Karpas-422 (cell line): ENCODE data around the gene LRRC66. TPM values are rescaled to one million over a fixed set of nuclear protein-coding genes. Genes with fewer than 3 reads are reported as not detected.

ENCODE experiments used
- DNase-seq: peaks from one replicate; pipeline ENCODE4 v3.0.0-alpha.2; 2015
- H2AFZ ChIP-seq: fragments of 200-600 bp; sonication (generic); 2 replicates; pipeline ENCODE4 v1.6.1; 2014; ENCODE audit warnings: antibody characterized with exemption, low read length, mixed read lengths
- H3K27ac ChIP-seq: fragments of 200-600 bp; sonication (generic); 2 replicates; pipeline ENCODE4 v1.5.1; 2014; ENCODE audit warnings: mild to moderate bottlenecking, low read length, moderate library complexity
- H3K27me3 ChIP-seq: fragments of 200-600 bp; sonication (generic); 2 replicates; pipeline ENCODE4 v1.6.1; 2014; ENCODE audit warnings: low read length, mixed read lengths
- H3K36me3 ChIP-seq: fragments of 200-600 bp; sonication (generic); 2 replicates; pipeline ENCODE4 v1.6.1; 2014; ENCODE audit warnings: low read length, mixed read lengths; ENCODE audit not compliant: insufficient read depth
- H3K4me1 ChIP-seq: fragments of 200-600 bp; sonication (generic); 2 replicates; pipeline ENCODE4 v1.6.1; 2014; ENCODE audit warnings: mild to moderate bottlenecking, low read length, mixed read lengths
- H3K4me2 ChIP-seq: fragments of 200-600 bp; sonication (generic); 2 replicates; pipeline ENCODE4 v1.6.1; 2014; ENCODE audit warnings: low read length, low read depth, mild to moderate bottlenecking; ENCODE audit not compliant: poor library complexity, severe bottlenecking
- H3K4me3 ChIP-seq: fragments of 200-600 bp; sonication (generic); 2 replicates; pipeline ENCODE4 v1.5.1; 2014; ENCODE audit warnings: mild to moderate bottlenecking, antibody characterized with exemption, low read length, mixed read lengths
- H3K79me2 ChIP-seq: fragments of 200-600 bp; sonication (generic); 2 replicates; pipeline ENCODE4 v1.6.1; 2014; ENCODE audit warnings: mild to moderate bottlenecking, low read length, mixed read lengths
- H3K9ac ChIP-seq: fragments of 200-600 bp; sonication (generic); 2 replicates; pipeline ENCODE4 v1.6.0; 2014; ENCODE audit warnings: low read length
- H3K9me2 ChIP-seq: fragments of 200-600 bp; sonication (generic), shearing (Covaris generic); replicated peaks from 2 replicates; pipeline ENCODE4 v1.6.0; 2014; ENCODE audit warnings: mild to moderate bottlenecking, low read length, moderate library complexity; ENCODE audit not compliant: insufficient read depth
- H3K9me3 ChIP-seq: fragments of 300-700, 200-600 bp; sonication (generic); 2 replicates; pipeline ENCODE4 v1.6.1; 2014; ENCODE audit warnings: low read length, mixed read lengths
- H4K20me1 ChIP-seq: fragments of 200-600 bp; sonication (generic); 2 replicates; pipeline ENCODE4 v1.6.1; 2014; ENCODE audit warnings: mild to moderate bottlenecking, antibody characterized with exemption, low read length, low read depth; ENCODE audit not compliant: insufficient read depth
- small RNA-seq: library from RNA; depleted of rRNA; stranded (forward); fragments of <200 nt; gene quantifications from one replicate; pipeline ENCODE3, GENCODE V24; 2014
- total RNA-seq: library from RNA; depleted of rRNA; stranded (reverse); fragments of >200 nt; shearing (Covaris generic); gene quantifications from 2 replicates; pipeline ENCODE4 v1.2.3, GENCODE V29; 2014; ENCODE audit warnings: low replicate concordance; rRNA removed

Gene LRRC66
- total RNA-seq, 1 experiment from 2014 or later = 0.07 TPM

- Histone ChIP-seq H3K4me1 (no peaks in the 10 kb centered on the region), H3K27ac (no peak overlapping the region), H3K9ac (no peak overlapping the region), H3K4me3 (no peak overlapping the region), H3K9me2 (no peaks in the 10 kb centered on the region), H3K4me2 (no peak overlapping the region), H3K9me3 (no peaks in the 10 kb centered on the region), H4K20me1 (no peaks in the 10 kb centered on the region), H3K79me2 (no peaks in the 10 kb centered on the region), H2AFZ (no peak overlapping the region), H3K27me3 (no peaks in the 10 kb centered on the region), H3K36me3 (no peaks in the 10 kb centered on the region)
- DNase-seq = no peak
Measured at GRCh38 chr4:51963841-51964517, 56.2 kb downstream of the LRRC66 start.

- no peaks in the 10 kb centered on the region for H3K9me2 ChIP-seq
- H3K79me2 ChIP-seq = no peaks in the 10 kb centered on the region
- no peak overlapping the region for H2AFZ ChIP-seq
- no peaks in the 10 kb centered on the region for H3K36me3 ChIP-seq
- no peak overlapping the region for H3K9ac ChIP-seq
- H3K4me2 ChIP-seq = no peak overlapping the region
- H3K27me3 ChIP-seq = no peaks in the 10 kb centered on the region
- no peak for DNase-seq
- no peaks in the 10 kb centered on the region for H3K4me1 ChIP-seq
- no peak overlapping the region for H3K27ac ChIP-seq
- no peaks in the 10 kb centered on the region for H3K9me3 ChIP-seq
- H3K4me3 ChIP-seq = no peak overlapping the region
- H4K20me1 ChIP-seq = no peaks in the 10 kb centered on the region
Measured at GRCh38 chr4:51960486-51960885, 59.7 kb downstream of the LRRC66 start.

- no peaks in the 10 kb centered on the region for H3K4me1 ChIP-seq
- no peaks in the 10 kb centered on the region for H3K36me3 ChIP-seq
- DNase-seq = no peak
- no peak overlapping the region for H3K27ac ChIP-seq
- H3K9ac ChIP-seq = no peak overlapping the region
- H2AFZ ChIP-seq = no peak overlapping the region
- no peak overlapping the region for H3K4me3 ChIP-seq
- no peaks in the 10 kb centered on the region for H3K9me2 ChIP-seq
- H3K4me2 ChIP-seq = no peak overlapping the region
- no peaks in the 10 kb centered on the region for H3K9me3 ChIP-seq
- no peaks in the 10 kb centered on the region for H3K27me3 ChIP-seq
- H4K20me1 ChIP-seq = no peaks in the 10 kb centered on the region
- H3K79me2 ChIP-seq = no peaks in the 10 kb centered on the region
Measured at GRCh38 chr4:51958199-51958968, 61.8 kb downstream of the LRRC66 start.

Small RNA genes lying within 50 kb of the gene (small RNA-seq; reads per million reads assigned to genes)
- gene AC104784.1 = not detected

Other genes with a start within 250 kb of the LRRC66 start
- 23.8 and 78.6 TPM in 2 replicates for gene DCUN1D4, start 177.2 kb downstream of the LRRC66 start, total RNA-seq
- gene SGCB, start 17.9 kb upstream of the LRRC66 start, total RNA-seq = 9.6 and 9.8 TPM in 2 replicates
- 0.07 TPM in 1 of 2 replicates, not detected in the other for gene SPATA18, start 30.9 kb upstream of the LRRC66 start, total RNA-seq